Motor neuron (in vitro differentiated cells): ENCODE results near the gene UBE2G2. TPM values are rescaled to one million over a fixed set of nuclear protein-coding genes. Genes with fewer than 3 reads are reported as not detected.
A peak's percentile ranks its signal among the peaks of the same experiment; 100 is the strongest.

ENCODE experiments used
- ATAC-seq, 8 experiments: fragments of 200-7000 bp; cut with Tn5 transposase; replicated peaks in 6 of 8; 2 replicates each; pipeline ENCODE4 v1.8.0; 2021; ENCODE audit warnings: mild to moderate bottlenecking in 8 of 8, moderate library complexity in 8 of 8
- H3K27ac ChIP-seq, 2 donors: fragments of 250-450 bp; sonication (Bioruptor Pico); 2 replicates each; pipeline ENCODE4 v1.9.0; 2021; ENCODE audit warnings: antibody characterized with exemption in 2 of 2, mild to moderate bottlenecking in 2 of 2, moderate library complexity in 1 of 2
- H3K4me1 ChIP-seq, 2 donors: fragments of 250-450 bp; sonication (Bioruptor Pico); replicated peaks in 1 of 2; 2 replicates each; pipeline ENCODE4 v1.6.1; 2021; ENCODE audit warnings: antibody characterized with exemption in 2 of 2, mild to moderate bottlenecking in 2 of 2, moderate library complexity in 1 of 2
- H3K4me3 ChIP-seq, 5 donors: fragments of 250-450 bp; sonication (Bioruptor Pico); 2 replicates each; pipeline ENCODE4 v1.9.0; 2021; ENCODE audit warnings: antibody characterized with exemption in 5 of 5, mild to moderate bottlenecking in 5 of 5, moderate library complexity in 4 of 5
- WGBS, 10 experiments: fragments of 450-650 bp; shearing (Covaris generic); methylation state at CpG; one replicate each; pipeline ENCODE4 v1.0.0; 2022; 5-methylcytosine and 5-hydroxymethylcytosine counted together
- in situ Hi-C, 9 experiments: fragments of 400-800 bp; cut with MboI; loops; one replicate each; pipeline ENCODE4 v1.15.0; 2021; ENCODE audit warnings: low sequenced_read_pairs in 9 of 9, low pct_unique_long_range_greater_than_20kb in 2 of 9; ENCODE audit not compliant: unreplicated experiment in 9 of 9
- total RNA-seq, 8 experiments: library from RNA; unstranded; fragments of 300-600 nt; gene quantifications; 2 replicates each; pipeline versions ENCODE4 v1.2.3 to v1.2.4, GENCODE V29; 2022

The UBE2G2 gene
- total RNA-seq, 8 experiments from 2014 or later: 32.6 to 142 (median 54.7) TPM

DNA sequence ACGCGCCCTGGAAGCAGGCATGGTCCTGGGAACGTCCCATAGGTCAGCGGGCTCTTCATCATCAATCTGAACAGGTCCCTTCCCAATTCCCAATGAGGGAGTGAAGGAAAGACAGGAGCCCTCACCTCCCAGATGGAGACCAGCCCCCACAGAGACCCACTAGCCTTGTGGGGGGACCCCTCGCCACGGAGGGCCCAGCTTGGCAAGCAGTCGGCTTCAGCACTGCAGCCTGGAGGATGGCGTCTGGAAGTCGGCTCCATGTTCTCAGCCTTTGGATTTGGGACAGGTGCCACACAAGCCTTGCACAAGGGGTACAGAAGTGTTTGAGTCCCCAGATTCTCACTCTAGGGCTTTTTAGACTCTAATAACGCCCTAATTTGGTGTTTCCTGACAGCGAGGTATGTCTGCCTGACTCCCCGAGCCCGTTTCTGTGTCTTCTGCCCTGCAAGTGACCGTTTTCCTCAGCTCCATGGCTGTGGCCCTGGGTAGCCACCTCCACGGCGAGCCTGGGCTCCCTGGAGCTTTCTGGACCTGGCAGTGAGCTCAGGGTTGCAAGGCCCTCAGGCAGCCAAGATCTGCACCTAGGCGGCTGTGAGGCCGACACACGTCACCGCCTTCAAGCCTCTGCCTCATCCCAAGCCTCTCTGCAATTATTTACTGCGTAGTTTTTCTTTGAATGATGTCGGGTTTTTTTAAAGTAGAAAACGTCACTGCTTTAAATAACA is 41.3 kb upstream of the UBE2G2 start:
- H3K27ac ChIP-seq: no peak overlapping the region
- no peak for ATAC-seq
- in situ Hi-C loops: loop anchor here in 1 of 9 experiments (25.0 kb wide), 1 partner anchor 106 kb away; no protein-coding TSS in a partner anchor
- H3K4me1 ChIP-seq: peaks cover 5 to 8% of the 10 kb centered on the region in 2 donors
- H3K4me3 ChIP-seq: no peak overlapping the region
- 70 to 90% (median 80%) methylated on average over 2 to 7 of the region's 23 CpGs; no CpG with 5 or more reads in 6 of the 10 experiments for WGBS, 10 experiments

GRCh38 chr21:44842087-44842486 is 40.5 kb upstream of the UBE2G2 start:
- 52 to 100% (median 80%) methylated on average over 2 to 9 of the region's 10 CpGs; no CpG with 5 or more reads in 4 of the 10 experiments for WGBS, 10 experiments

DNA sequence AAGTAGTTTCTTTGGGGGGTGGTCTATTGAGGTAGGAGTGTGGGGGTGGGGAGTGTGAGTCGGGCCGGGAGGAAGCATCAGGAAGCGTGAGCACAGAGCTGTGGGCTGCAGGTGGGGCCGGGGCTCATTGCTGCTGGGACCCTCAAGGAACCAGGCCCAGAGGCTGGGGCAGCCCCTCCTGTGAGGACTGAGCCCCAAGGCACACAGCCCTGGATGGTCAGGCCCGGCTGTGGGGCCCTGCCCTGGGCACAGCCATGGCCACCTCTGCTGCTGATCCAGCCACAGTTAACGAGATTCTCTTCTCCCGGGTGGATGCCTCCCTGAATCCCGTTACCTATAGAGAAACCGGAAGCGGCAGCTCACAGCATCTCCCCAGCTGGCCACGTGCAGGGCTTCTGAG is 39.2 kb upstream of the UBE2G2 start:
- H3K27ac ChIP-seq: no peak overlapping the region
- in situ Hi-C loops: loop anchor here in 1 of 9 experiments (25.0 kb wide), 1 partner anchor 103 kb away; no protein-coding TSS in a partner anchor
- peaks cover 5 to 7% of the 10 kb centered on the region in 2 donors for H3K4me1 ChIP-seq
- no peak for ATAC-seq
- H3K4me3 ChIP-seq: no peak overlapping the region
- 40 to 100% (median 70%) methylated on average over 1 to 4 of the region's 11 CpGs; no CpG with 5 or more reads in 7 of the 10 experiments for WGBS, 10 experiments

More at GRCh38 chr21:44842087-44842486, 40.5 kb upstream of the UBE2G2 start:
- in situ Hi-C loops: loop anchor here in 1 of 9 experiments (25.0 kb wide), 1 partner anchor 105 kb away; no protein-coding TSS in a partner anchor
- Histone ChIP-seq H3K4me1 (peaks cover 5 to 8% of the 10 kb centered on the region in 2 donors), H3K4me3 (no peak overlapping the region), H3K27ac (no peak overlapping the region)
- no peak for ATAC-seq

GRCh38 chr21:44838951-44839350 is 37.3 kb upstream of the UBE2G2 start:
- no peak overlapping the region for H3K4me3 ChIP-seq
- peaks cover 4 to 5% of the 10 kb centered on the region in 2 donors for H3K4me1 ChIP-seq
- no peak overlapping the region for H3K27ac ChIP-seq
- ATAC-seq: peak in 1 of 8 experiments; percentile 11
- 53 to 100% (median 91%) methylated on average over 2 to 7 of the region's 9 CpGs; no CpG with 5 or more reads in 5 of the 10 experiments for WGBS, 10 experiments
- in situ Hi-C loops: loop anchor here in 1 of 9 experiments (25.0 kb wide), 1 partner anchor 102 kb away; no protein-coding TSS in a partner anchor

DNA sequence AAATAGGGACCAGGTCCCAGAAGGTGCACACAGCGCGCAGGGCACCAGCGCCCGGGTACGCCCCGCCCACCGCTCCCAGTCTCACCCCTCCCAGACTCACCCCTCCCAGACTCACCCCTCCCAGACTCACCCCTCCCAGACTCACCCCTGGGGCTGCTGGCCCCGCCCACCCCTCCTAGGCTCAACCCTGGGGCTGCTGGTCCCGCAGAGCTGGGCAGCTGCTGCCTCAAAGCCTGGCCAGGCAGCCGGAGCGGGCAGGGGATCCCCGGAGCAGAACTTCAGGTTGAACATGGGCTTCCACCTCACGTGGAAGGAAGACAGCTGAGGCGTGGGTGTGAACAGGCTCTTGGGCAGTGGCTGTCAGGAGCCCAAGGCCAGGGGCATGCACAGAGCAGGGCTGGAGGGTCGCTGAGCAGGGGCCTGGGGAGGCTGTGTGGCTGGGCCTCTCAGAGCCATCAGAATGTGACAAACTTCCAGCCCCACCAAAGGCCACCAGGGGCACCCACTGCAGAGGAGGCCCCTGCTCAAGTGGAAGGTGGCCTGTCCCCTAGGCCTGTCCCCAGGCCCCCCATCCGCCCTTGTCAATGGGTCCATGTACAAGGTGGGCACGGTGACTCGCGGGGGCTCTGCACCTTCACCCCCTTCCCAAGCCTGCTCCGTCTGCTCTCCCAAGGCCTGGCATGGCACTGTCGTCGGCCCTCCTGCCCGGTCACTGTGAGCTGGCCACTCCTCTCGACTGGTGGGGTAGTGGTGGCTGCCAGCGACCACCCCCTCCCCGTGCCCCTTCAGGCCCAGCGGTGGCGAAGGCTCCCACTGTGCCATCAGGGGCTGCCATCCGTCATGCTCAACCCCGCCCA is 36.6 kb upstream of the UBE2G2 start:
- in situ Hi-C loops: loop anchor here in 1 of 9 experiments (25.0 kb wide), 1 partner anchor 101 kb away; no protein-coding TSS in a partner anchor

DNA sequence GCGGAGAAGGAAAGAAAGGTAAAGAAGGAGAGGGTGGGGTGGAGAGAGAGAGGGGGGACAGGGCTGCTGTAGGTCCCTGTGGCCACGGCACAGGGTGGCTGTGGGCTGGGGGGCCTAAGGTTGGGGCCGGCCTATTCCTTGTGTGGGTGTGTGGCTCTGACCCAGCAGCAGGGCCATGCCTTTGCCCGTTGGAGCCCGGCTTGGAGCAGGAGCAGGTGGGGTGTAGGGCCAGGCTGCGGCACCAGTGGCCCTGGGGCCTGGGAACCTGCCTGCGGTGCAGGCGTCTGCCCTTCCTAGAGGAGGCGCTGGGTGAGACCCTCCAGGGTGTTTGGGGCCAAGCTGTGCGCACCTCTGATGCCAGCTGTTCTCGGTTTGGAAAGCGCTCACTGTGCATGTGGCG is 35.9 kb upstream of the UBE2G2 start:
- in situ Hi-C loops: loop anchor here in 1 of 9 experiments (25.0 kb wide), 1 partner anchor 100 kb away; no protein-coding TSS in a partner anchor
- WGBS, 10 experiments: 90% methylated on average over 4 of the region's 13 CpGs; no CpG with 5 or more reads in 9 of the 10 experiments
- Histone ChIP-seq H3K4me3 (no peak overlapping the region), H3K4me1 (peaks cover 4 to 5% of the 10 kb centered on the region in 2 donors), H3K27ac (no peak overlapping the region)
- ATAC-seq: peak in 4 of 8 experiments; percentile 5 to 7 (median 6)

More for the DNA sequence above, 36.6 kb upstream of the UBE2G2 start:
- Histone ChIP-seq H3K4me3 (no peak overlapping the region), H3K27ac (no peak overlapping the region), H3K4me1 (peaks cover 4 to 5% of the 10 kb centered on the region in 2 donors)
- ATAC-seq: peak in 4 of 8 experiments; percentile 12 to 55 (median 36)
- 88% methylated on average over 6 of the region's 30 CpGs; no CpG with 5 or more reads in 9 of the 10 experiments for WGBS, 10 experiments

- peaks cover 4 to 5% of the 10 kb centered on the region in 2 donors for H3K4me1 ChIP-seq
- in situ Hi-C loops: loop anchor here in 1 of 9 experiments (25.0 kb wide), 1 partner anchor 100 kb away; no protein-coding TSS in a partner anchor
- WGBS, 10 experiments: 20 to 92% (median 28%) methylated on average over 1 to 12 of the region's 37 CpGs; no CpG with 5 or more reads in 5 of the 10 experiments
These were observed 35.2 kb upstream of the UBE2G2 start for GRCh38 chr21:44836666-44837471.

GRCh38 chr21:44836349-44836665 is 34.7 kb upstream of the UBE2G2 start:
- WGBS, 10 experiments: 60% methylated on average over 1 of the region's 3 CpGs; no CpG with 5 or more reads in 9 of the 10 experiments
- peak overlapping the region in 1 of 2 donors; percentile 39 for H3K27ac ChIP-seq
- H3K4me3 ChIP-seq: no peak overlapping the region
- in situ Hi-C loops: loop anchor here in 1 of 9 experiments (25.0 kb wide), 1 partner anchor 99 kb away; no protein-coding TSS in a partner anchor
- no peak for ATAC-seq
- H3K4me1 ChIP-seq: peaks cover 4 to 5% of the 10 kb centered on the region in 2 donors

More at GRCh38 chr21:44836666-44837471, 35.2 kb upstream of the UBE2G2 start:
- Histone ChIP-seq H3K27ac (peak overlapping the region in 1 of 2 donors; percentile 39), H3K4me3 (no peak overlapping the region)
- peak; percentile 52 to 91 (median 84) for ATAC-seq

DNA sequence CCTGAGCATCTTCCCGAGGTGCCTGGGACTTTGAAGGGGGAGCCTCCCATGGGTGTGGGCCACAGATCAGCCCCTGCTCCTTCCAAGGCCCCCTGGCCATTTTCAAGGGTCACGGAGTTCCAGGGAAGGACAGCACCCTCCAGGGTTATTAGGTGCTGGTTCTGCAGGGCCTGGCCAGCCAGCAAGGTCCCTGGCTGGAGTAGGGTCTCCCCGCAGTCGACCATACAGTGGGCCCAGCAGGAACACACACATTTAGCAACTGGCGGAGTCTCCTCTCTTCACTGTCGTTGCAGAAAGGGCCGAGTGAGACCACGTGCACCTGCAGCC is 34.0 kb upstream of the UBE2G2 start:
- 80 to 100% (median 100%) methylated on average over 1 of the region's 8 CpGs; no CpG with 5 or more reads in 7 of the 10 experiments for WGBS, 10 experiments

DNA sequence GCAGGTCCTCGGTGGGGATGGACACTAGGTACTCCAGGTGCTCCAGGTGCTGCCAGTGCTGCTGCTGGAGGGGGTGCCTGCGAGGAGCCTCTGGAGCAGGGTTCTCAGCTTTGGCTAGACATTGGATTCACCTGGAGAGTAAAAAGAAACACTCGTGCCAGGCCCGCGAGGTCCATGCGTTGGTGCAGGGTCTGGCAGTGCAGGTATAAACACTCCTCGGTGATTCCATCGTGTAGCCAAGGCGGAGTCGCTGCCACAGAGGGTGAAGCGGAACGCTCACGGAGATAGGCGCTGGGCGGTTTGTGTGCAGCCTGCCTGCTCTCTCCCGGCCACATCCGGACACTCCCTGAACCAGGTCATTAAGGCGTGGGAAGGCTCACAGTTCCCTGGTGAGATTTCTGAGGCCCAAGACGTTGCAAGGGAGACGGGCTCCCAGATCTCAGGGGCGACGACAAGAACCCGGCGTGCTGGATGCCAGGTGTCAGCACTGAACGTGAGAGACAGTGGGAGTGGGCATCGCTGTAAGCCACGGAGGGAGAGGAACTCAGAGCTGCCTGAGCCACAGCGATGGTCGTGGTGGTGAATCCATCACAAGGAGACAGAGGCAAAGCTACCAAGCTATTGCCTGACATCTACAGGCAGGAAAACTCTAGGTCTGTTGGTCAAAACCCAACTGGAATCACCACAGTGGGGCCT is 33.5 kb upstream of the UBE2G2 start:
- 50 to 88% (median 72%) methylated on average over 2 to 5 of the region's 29 CpGs; no CpG with 5 or more reads in 6 of the 10 experiments for WGBS, 10 experiments
- in situ Hi-C loops: loop anchor here in 1 of 9 experiments (25.0 kb wide), 1 partner anchor 98 kb away; no protein-coding TSS in a partner anchor
- Histone ChIP-seq H3K27ac (no peak overlapping the region), H3K4me1 (peaks cover 4 to 5% of the 10 kb centered on the region in 2 donors), H3K4me3 (no peak overlapping the region)
- ATAC-seq: no peak

More for the DNA sequence above, 34.0 kb upstream of the UBE2G2 start:
- Histone ChIP-seq H3K4me3 (no peak overlapping the region), H3K27ac (no peak overlapping the region), H3K4me1 (peaks cover 4 to 5% of the 10 kb centered on the region in 2 donors)
- in situ Hi-C loops: loop anchor here in 1 of 9 experiments (25.0 kb wide), 1 partner anchor 98 kb away; no protein-coding TSS in a partner anchor
- ATAC-seq: no peak

DNA sequence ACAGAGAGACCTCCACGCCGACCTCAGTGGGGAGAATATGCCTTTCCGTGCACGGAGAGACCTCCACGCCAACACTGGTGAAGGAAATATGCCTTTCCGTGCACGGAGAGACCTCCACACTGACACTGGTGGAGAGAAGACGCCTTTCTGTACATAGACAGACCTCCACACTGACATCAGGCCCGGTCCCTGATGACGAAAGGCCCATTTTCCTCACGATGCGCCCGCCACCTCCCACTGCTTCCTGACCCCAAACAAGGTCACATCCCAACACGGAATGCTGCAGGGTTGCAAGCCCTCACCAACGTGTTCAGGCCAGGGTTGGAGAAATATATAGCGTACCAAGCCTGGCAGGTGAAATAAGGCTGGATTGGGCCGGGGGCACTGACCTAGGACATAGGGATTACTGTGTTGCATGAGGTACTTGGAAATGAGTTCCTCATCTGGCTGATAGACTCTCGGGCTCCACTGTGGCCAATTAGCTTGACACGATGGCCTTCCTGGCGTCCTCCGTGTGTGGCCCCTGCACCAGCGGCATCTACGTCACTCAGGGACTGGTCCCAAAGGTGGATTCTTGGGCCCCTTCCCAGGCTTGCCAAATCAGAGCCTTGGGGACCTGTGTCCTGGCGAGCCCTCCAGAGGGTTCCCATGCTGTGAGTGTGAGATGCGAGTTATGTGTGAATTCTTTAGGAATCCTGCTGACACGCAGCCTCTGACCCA is 32.8 kb upstream of the UBE2G2 start:
- in situ Hi-C loops: loop anchor here in 1 of 9 experiments (25.0 kb wide), 1 partner anchor 97 kb away; no protein-coding TSS in a partner anchor
- Histone ChIP-seq H3K4me1 (peaks cover 4 to 6% of the 10 kb centered on the region in 2 donors), H3K4me3 (no peak overlapping the region), H3K27ac (no peak overlapping the region)
- ATAC-seq: no peak
- 60 to 87% (median 73%) methylated on average over 1 to 16 of the region's 26 CpGs; no CpG with 5 or more reads in 3 of the 10 experiments for WGBS, 10 experiments
